Pulmonary artery endothelial cell (primary cell): ENCODE results near the gene RDH16. TPM values are rescaled to one million over a fixed set of nuclear protein-coding genes. Genes with fewer than 3 reads are reported as not detected.
"Not testable (repeated sequence)": the region's sequence is repeated elsewhere in the genome, so short reads cannot be mapped to it uniquely, and the experiment has no call there.

ENCODE experiments used
- DNase-seq: peaks from one replicate; pipeline ENCODE4 v3.0.0-alpha.2; 2011; ENCODE audit warnings: low read depth, low spot score
- total RNA-seq: library from RNA; depleted of rRNA; stranded (reverse); fragments of >200 nt; gene quantifications from 2 replicates; pipeline ENCODE4 v1.2.3, GENCODE V29; 2014

The RDH16 gene
- total RNA-seq, 1 donor from 2014 or later: under 0.01 TPM

DNA sequence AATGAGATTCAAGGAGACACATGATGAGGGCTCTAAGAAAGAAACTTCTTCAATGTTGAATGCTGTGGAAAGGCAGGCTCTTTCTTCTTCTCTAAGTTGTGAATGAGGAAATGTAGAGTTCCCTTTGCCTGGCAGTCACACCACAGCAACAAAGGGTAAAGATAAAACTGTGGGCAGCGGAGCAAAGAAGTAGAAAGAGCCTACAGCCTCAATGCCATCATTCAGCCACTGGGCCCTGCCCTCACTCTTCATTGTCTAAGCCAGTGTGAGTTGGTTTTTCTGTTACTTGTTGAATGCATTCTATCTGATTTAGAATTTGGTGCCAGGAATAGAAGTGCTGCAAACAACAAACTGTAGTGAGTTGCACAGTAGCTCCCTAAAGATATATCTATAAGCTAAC is 35.4 kb downstream of the RDH16 start:
- no peak for DNase-seq

- DNase-seq: no peak
Measured at GRCh38 chr12:56921346-56921745, 36.1 kb downstream of the RDH16 start.

- DNase-seq: not testable (repeated sequence)
Measured at GRCh38 chr12:56918139-56918538, 39.3 kb downstream of the RDH16 start.

DNA sequence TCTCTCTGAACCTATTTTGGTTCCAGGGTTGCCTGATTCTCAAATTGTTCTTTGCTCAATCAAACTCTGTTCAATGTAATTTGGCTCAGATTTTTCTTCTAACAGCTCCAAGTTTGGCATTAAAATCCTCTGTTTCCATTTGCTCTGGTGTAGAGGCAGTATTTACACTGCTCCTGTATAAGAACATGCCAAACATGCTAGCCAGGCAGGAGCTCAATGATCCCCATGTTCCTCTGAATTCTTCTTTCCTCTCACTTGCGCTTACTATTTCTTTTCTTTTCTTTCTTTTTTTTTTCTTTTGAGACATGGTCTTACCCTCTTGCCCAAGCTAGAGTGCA is 40.4 kb downstream of the RDH16 start:
- no peak for DNase-seq

GRCh38 chr12:56916296-56916995 is 41.0 kb downstream of the RDH16 start:
- no peak for DNase-seq

GRCh38 chr12:56914724-56915123 is 42.7 kb downstream of the RDH16 start:
- no peak for DNase-seq

GRCh38 chr12:56914256-56914655 is 43.2 kb downstream of the RDH16 start:
- DNase-seq: no peak

DNA sequence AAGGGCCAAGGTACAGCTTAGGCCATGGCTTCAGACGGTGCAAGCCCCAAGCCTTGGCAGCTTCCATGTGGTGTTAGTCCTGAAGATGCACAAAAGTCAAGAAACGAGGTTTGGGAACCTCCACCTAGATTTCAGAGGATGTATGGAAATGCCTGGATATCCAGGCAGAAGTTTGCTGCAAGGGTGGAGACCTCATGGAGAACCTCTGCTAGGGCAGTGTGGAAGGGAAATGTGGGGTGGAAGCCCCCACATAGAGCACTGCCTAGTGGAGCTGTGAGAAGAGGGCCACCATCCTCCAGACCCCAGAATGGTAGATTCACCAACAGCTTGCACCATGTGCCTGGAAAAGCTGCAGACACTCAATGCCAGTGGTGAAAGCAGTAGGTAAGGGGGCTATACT is 48.0 kb downstream of the RDH16 start:
- DNase-seq: not testable (repeated sequence)

- no peak for DNase-seq
Measured at GRCh38 chr12:56908136-56908535, 49.3 kb downstream of the RDH16 start.

DNA sequence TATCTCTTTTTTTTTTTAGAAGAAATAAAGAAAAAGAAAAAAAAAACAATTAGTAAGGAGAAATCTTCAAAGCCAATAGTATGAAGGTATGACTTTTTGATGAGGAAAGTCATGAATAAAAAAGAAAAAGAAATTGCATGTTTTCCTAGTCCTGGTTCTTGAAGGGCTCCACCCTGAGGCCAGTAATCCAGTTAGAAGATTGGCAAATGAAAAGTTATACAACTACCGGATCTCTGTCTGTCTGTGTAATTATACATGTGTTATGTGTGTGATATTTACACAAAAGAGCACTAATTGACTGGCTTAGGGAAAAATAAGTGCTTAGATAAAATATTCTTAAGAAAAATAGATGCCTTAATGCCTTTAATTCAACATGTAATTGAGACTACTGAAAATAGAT is 51.6 kb downstream of the RDH16 start:
- DNase-seq: no peak

- DNase-seq: no peak
Measured at GRCh38 chr12:56903374-56903773, 54.0 kb downstream of the RDH16 start.

Other genes with a start within 250 kb of the RDH16 start
- 1,329 and 1,623 TPM in 2 replicates for gene NACA, start 232.3 kb downstream of the RDH16 start, total RNA-seq
- 12.7 and 16.2 TPM in 2 replicates for gene PRIM1, start 205.3 kb downstream of the RDH16 start, total RNA-seq
- 0.26 and 0.28 TPM in 2 replicates for gene HSD17B6, start 194.3 kb downstream of the RDH16 start, total RNA-seq
- gene SDR9C7, start 23.2 kb downstream of the RDH16 start, total RNA-seq: not detected in 2 replicates
- 6.0 and 7.4 TPM in 2 replicates for gene ZBTB39, start 48.9 kb upstream of the RDH16 start, total RNA-seq
- gene TAC3, start 58.9 kb upstream of the RDH16 start, total RNA-seq: not detected in 2 replicates
- under 0.01 TPM in 1 of 2 replicates, not detected in the other for gene MYO1A, start 92.5 kb upstream of the RDH16 start, total RNA-seq
- 6.0 and 15.1 TPM in 2 replicates for gene NEMP1, start 121.2 kb upstream of the RDH16 start, total RNA-seq
- 13.6 and 15.4 TPM in 2 replicates for gene NAB2, start 131.5 kb upstream of the RDH16 start, total RNA-seq
- gene STAT6, start 153.8 kb upstream of the RDH16 start, total RNA-seq: 62.4 and 70.4 TPM in 2 replicates
- gene LRP1, start 170.9 kb upstream of the RDH16 start, total RNA-seq: 4.6 and 5.9 TPM in 2 replicates
- gene LRP1-AS, start 190.0 kb upstream of the RDH16 start, total RNA-seq: not detected in 2 replicates